Measurements from ENCODE around the gene PLEKHG4. TPM values are rescaled to one million over a fixed set of nuclear protein-coding genes. Genes with fewer than 3 reads are reported as not detected.

Gene PLEKHG4
- polyA plus RNA-seq, 2 of the 4 experiments (the other 2 are of a cell fraction): 10.0 to 15.9 TPM

DNA sequence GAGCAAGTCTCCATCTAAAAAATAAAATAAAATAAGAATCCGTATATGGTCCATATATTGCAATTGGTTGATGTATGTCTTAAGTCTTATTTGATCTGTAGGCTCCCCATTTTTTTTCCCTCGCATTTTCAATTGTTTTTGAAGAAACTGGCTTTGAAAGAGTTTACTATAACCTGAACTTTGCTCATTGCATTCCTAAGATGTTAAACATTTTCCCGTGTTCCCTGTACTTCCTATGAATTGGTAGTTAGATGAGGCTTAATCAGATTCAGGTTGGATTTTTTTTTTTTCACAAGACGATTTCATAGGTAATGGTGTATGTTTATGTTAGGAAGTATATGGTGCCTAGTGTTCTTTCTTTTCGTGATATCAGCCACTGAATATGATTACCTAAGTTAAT, 50.6 kb downstream of the PLEKHG4 start (continued):
- TF ChIP-seq, protein P1, sequence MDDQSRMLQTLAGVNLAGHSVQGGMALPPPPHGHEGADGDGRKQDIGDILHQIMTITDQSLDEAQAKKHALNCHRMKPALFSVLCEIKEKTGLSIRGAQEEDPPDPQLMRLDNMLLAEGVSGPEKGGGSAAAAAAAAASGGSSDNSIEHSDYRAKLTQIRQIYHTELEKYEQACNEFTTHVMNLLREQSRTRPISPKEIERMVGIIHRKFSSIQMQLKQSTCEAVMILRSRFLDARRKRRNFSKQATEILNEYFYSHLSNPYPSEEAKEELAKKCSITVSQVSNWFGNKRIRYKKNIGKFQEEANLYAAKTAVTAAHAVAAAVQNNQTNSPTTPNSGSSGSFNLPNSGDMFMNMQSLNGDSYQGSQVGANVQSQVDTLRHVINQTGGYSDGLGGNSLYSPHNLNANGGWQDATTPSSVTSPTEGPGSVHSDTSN (IDR thresholded peaks at IDR 0.05): no peak
- TF ChIP-seq TP53 (CRISPR knock-in tag; IDR thresholded peaks at IDR 0.05) (no peak), FOSL2 (IDR thresholded peaks at IDR 0.05) (no peak), FOSL2 (CRISPR knock-in tag; IDR thresholded peaks at IDR 0.05) (no peak), ATOH8 (CRISPR knock-in tag; IDR thresholded peaks at IDR 0.05; ENCODE audit: low read depth) (no peak)
- TF ChIP-seq, protein P2, sequence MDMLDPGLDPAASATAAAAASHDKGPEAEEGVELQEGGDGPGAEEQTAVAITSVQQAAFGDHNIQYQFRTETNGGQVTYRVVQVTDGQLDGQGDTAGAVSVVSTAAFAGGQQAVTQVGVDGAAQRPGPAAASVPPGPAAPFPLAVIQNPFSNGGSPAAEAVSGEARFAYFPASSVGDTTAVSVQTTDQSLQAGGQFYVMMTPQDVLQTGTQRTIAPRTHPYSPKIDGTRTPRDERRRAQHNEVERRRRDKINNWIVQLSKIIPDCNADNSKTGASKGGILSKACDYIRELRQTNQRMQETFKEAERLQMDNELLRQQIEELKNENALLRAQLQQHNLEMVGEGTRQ (IDR thresholded peaks at IDR 0.05): no peak

- CTCF ChIA-PET: interaction anchor here (1.1 to 1.9 kb wide), 3 partner anchors 13 to 76 kb away, joined by 3 to 4 read pairs (median 4); no protein-coding TSS in a partner anchor
- WGBS (ENCODE audit: missing lambda C conversion rate): 80% methylated on average over 2 of the region's 2 CpGs
- peaks cover 8% of the 10 kb centered on the region for H3K4me1 ChIP-seq
- no peak overlapping the region for H3K4me3 ChIP-seq
- H3K27ac ChIP-seq: no peak overlapping the region
- DNase-seq (ENCODE audit: low read depth in 1 of 2, low spot score in 1 of 2) (no peak), FAIRE-seq (no peak), ATAC-seq (no peak)
- H3K9me3 ChIP-seq: no peaks in the 10 kb centered on the region
- no peak overlapping the region for H3K4me2 ChIP-seq
- TF ChIP-seq, protein P2 (IDR thresholded peaks at IDR 0.05): no peak
- TF ChIP-seq, protein P3, sequence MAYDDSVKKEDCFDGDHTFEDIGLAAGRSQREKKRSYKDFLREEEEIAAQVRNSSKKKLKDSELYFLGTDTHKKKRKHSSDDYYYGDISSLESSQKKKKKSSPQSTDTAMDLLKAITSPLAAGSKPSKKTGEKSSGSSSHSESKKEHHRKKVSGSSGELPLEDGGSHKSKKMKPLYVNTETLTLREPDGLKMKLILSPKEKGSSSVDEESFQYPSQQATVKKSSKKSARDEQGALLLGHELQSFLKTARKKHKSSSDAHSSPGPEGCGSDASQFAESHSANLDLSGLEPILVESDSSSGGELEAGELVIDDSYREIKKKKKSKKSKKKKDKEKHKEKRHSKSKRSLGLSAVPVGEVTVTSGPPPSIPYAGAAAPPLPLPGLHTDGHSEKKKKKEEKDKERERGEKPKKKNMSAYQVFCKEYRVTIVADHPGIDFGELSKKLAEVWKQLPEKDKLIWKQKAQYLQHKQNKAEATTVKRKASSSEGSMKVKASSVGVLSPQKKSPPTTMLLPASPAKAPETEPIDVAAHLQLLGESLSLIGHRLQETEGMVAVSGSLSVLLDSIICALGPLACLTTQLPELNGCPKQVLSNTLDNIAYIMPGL (CRISPR knock-in tag; IDR thresholded peaks at IDR 0.05; ENCODE audit: borderline replicate concordance): no peak
- TF ChIP-seq MYC (IDR thresholded peaks at IDR 0.05; ENCODE audit: borderline replicate concordance, low read length) (no peak), FOXS1 (CRISPR knock-in tag; IDR thresholded peaks at IDR 0.05) (no peak), CEBPB (IDR thresholded peaks at IDR 0.05) (no peak), EHMT2 (IDR thresholded peaks at IDR 0.05; ENCODE audit: low read depth) (no peak), POLR2A (IDR thresholded peaks at IDR 0.05; ENCODE audit: low read length) (no peak), ESRRA (IDR thresholded peaks at IDR 0.05; ENCODE audit: borderline replicate concordance, low read length) (no peak), HEYL (CRISPR knock-in tag; IDR thresholded peaks at IDR 0.05) (no peak), CHD4 (IDR thresholded peaks at IDR 0.05; ENCODE audit: borderline replicate concordance) (no peak), POLR2AphosphoS2 (conservative IDR thresholded peaks at IDR 0.05; ENCODE audit: low read length) (no peak), ZNF302 (CRISPR knock-in tag; IDR thresholded peaks at IDR 0.05) (no peak), CHD2 (IDR thresholded peaks at IDR 0.05; ENCODE audit: low read length, partially characterized antibody) (no peak), RFX5 (IDR thresholded peaks at IDR 0.05) (no peak)
- TF ChIP-seq, protein P4, sequence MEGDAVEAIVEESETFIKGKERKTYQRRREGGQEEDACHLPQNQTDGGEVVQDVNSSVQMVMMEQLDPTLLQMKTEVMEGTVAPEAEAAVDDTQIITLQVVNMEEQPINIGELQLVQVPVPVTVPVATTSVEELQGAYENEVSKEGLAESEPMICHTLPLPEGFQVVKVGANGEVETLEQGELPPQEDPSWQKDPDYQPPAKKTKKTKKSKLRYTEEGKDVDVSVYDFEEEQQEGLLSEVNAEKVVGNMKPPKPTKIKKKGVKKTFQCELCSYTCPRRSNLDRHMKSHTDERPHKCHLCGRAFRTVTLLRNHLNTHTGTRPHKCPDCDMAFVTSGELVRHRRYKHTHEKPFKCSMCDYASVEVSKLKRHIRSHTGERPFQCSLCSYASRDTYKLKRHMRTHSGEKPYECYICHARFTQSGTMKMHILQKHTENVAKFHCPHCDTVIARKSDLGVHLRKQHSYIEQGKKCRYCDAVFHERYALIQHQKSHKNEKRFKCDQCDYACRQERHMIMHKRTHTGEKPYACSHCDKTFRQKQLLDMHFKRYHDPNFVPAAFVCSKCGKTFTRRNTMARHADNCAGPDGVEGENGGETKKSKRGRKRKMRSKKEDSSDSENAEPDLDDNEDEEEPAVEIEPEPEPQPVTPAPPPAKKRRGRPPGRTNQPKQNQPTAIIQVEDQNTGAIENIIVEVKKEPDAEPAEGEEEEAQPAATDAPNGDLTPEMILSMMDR (IDR thresholded peaks at IDR 0.05): no peak
- TF ChIP-seq, protein P5, sequence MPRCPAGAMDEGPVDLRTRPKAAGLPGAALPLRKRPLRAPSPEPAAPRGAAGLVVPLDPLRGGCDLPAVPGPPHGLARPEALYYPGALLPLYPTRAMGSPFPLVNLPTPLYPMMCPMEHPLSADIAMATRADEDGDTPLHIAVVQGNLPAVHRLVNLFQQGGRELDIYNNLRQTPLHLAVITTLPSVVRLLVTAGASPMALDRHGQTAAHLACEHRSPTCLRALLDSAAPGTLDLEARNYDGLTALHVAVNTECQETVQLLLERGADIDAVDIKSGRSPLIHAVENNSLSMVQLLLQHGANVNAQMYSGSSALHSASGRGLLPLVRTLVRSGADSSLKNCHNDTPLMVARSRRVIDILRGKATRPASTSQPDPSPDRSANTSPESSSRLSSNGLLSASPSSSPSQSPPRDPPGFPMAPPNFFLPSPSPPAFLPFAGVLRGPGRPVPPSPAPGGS (IDR thresholded peaks at IDR 0.05): no peak
- POLR2A ChIA-PET: no interaction called here
Measured at GRCh38 chr16:67333315-67333714, 54.0 kb downstream of the PLEKHG4 start.

All from A549 (cell line).